Right atrium auricular region (tissue), 2 donors: ENCODE data around the gene C16orf74. TPM values are rescaled to one million over a fixed set of nuclear protein-coding genes. Genes with fewer than 3 reads are reported as not detected.

Experiments used
- DNase-seq: peaks from one replicate; pipeline ENCODE4 v3.0.0-alpha.2; 2019; ENCODE audit warnings: low spot score
- H3K27ac ChIP-seq, 2 donors: fragments of 200-600 bp; sonication (generic); 1 replicate in 1 of 2; 2 replicates in 1 of 2; pipeline ENCODE4 v1.5.1; 2016 to 2019
- H3K27me3 ChIP-seq, 2 donors: fragments of 200-600 bp; sonication (generic); one replicate each; pipeline versions ENCODE4 v1.5.1 to v1.6.0; 2017 to 2019
- H3K36me3 ChIP-seq: fragments of 200-600 bp; sonication (generic); one replicate; pipeline ENCODE4 v1.5.1; 2016
- H3K4me1 ChIP-seq, 2 donors: fragments of 200-600 bp; sonication (generic); one replicate each; pipeline versions ENCODE4 v1.5.1 to v1.6.0; 2017 to 2019
- H3K4me3 ChIP-seq, 2 donors: fragments of 200-600 bp; sonication (generic); 1 replicate in 1 of 2; 2 replicates in 1 of 2; pipeline ENCODE4 v1.5.1; 2017 to 2019; ENCODE audit warnings: mild to moderate bottlenecking in 1 of 2, moderate library complexity in 1 of 2
- H3K9me3 ChIP-seq, 2 donors: fragments of 200-600 bp; sonication (generic); one replicate each; pipeline ENCODE4 v1.5.1; 2019
- CTCF ChIP-seq, 2 donors: fragments of 200-600 bp; sonication (generic); IDR thresholded peaks; one replicate each; pipeline ENCODE4 v1.5.1; 2019; ENCODE audit warnings: antibody characterized with exemption in 2 of 2
- total RNA-seq, 2 donors: library from RNA; depleted of rRNA; stranded (reverse); fragments of >200 nt; gene quantifications; one replicate each; pipeline ENCODE4 v1.1.0, GENCODE V29; 2016

Gene C16orf74
- total RNA-seq, 2 donors from 2014 or later, result 0.79 to 1.4 TPM

GRCh38 chr16:85796599-85796998 is 45.7 kb upstream of the C16orf74 start:
- H3K36me3 ChIP-seq, result peaks cover 28% of the 10 kb centered on the region

GRCh38 chr16:85796152-85796551 is 45.3 kb upstream of the C16orf74 start:
- TF ChIP-seq CTCF (IDR thresholded peaks at IDR 0.05), result no peak
- DNase-seq, result no peak
- no peaks in the 10 kb centered on the region for H3K27me3 ChIP-seq
- H3K4me3 ChIP-seq, result no peak overlapping the region
- H3K4me1 ChIP-seq, result peaks cover 0 to 30% of the 10 kb centered on the region in 2 donors
- H3K36me3 ChIP-seq, result peaks cover 24% of the 10 kb centered on the region
- no peak overlapping the region for H3K27ac ChIP-seq
- no peaks in the 10 kb centered on the region for H3K9me3 ChIP-seq

More at GRCh38 chr16:85796599-85796998, 45.7 kb upstream of the C16orf74 start:
- Histone ChIP-seq H3K27ac (no peak overlapping the region), H3K27me3 (no peaks in the 10 kb centered on the region), H3K4me3 (no peak overlapping the region), H3K9me3 (no peaks in the 10 kb centered on the region), H3K4me1 (peaks cover 0 to 34% of the 10 kb centered on the region in 2 donors)
- TF ChIP-seq CTCF (IDR thresholded peaks at IDR 0.05), result no peak
- DNase-seq, result no peak

- no peak for TF ChIP-seq CTCF (IDR thresholded peaks at IDR 0.05)
- Histone ChIP-seq H3K36me3 (peaks cover 23% of the 10 kb centered on the region), H3K4me3 (no peak overlapping the region), H3K27me3 (no peaks in the 10 kb centered on the region), H3K27ac (no peak overlapping the region), H3K4me1 (peaks cover 0 to 28% of the 10 kb centered on the region in 2 donors), H3K9me3 (no peaks in the 10 kb centered on the region)
- no peak for DNase-seq
Measured at GRCh38 chr16:85794696-85795095, 43.8 kb upstream of the C16orf74 start.

GRCh38 chr16:85793662-85794298 is 42.9 kb upstream of the C16orf74 start:
- H3K36me3 ChIP-seq, result peaks cover 23% of the 10 kb centered on the region
- no peak for TF ChIP-seq CTCF (IDR thresholded peaks at IDR 0.05)

DNA sequence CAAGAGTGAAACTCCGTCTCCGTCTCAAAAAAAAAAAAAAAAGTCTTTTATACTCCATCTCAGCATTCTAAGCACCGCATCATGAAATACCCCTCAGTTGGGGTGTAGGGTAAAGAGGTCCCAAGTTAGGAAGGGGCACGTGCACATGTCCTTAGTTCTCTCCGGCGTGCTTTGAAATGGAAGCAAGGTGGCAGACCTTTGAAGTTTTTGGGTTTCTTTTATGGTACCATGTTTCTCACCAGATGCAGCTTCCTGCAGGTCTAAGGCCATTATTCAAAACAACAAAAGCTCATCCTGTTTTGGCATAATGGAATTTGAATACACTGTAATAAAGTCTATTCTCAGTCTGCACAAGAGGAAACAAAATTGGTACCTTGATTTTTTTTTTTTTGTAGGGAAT is 38.9 kb upstream of the C16orf74 start:
- H3K4me1 ChIP-seq, result peaks cover 0 to 11% of the 10 kb centered on the region in 2 donors
- H3K36me3 ChIP-seq, result peaks cover 36% of the 10 kb centered on the region
- TF ChIP-seq CTCF (IDR thresholded peaks at IDR 0.05), result no peak

More at GRCh38 chr16:85793662-85794298, 42.9 kb upstream of the C16orf74 start:
- Histone ChIP-seq H3K27me3 (no peaks in the 10 kb centered on the region), H3K4me1 (peaks cover 0 to 30% of the 10 kb centered on the region in 2 donors), H3K4me3 (no peak overlapping the region), H3K9me3 (no peaks in the 10 kb centered on the region), H3K27ac (no peak overlapping the region)
- DNase-seq, result no peak

DNA sequence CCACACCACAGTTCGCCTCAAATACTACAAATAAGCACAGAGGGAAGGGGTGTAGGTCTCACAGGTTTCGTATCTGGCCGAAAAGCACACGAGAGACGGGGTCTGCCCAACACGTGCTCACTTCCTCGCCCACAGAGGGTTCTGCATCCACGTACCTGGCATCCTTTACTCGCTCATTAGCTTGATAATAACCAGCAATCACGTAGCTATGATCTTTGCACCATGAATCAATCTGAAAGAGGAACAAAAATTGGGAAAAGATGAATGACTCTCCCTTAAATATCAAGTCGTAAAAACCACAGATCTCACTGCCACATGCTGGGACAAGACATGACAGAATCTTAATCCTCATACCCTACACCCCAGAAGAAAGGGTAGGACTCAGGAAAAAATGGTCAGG is 37.9 kb upstream of the C16orf74 start:
- Histone ChIP-seq H3K27ac (no peak overlapping the region), H3K4me1 (peaks cover 0 to 11% of the 10 kb centered on the region in 2 donors), H3K4me3 (no peak overlapping the region), H3K27me3 (no peaks in the 10 kb centered on the region), H3K9me3 (no peaks in the 10 kb centered on the region), H3K36me3 (peaks cover 31% of the 10 kb centered on the region)
- no peak for DNase-seq
- TF ChIP-seq CTCF (IDR thresholded peaks at IDR 0.05), result no peak

More for the DNA sequence above, 38.9 kb upstream of the C16orf74 start:
- Histone ChIP-seq H3K27me3 (no peaks in the 10 kb centered on the region), H3K4me3 (no peak overlapping the region), H3K9me3 (no peaks in the 10 kb centered on the region), H3K27ac (no peak overlapping the region)
- DNase-seq, result no peak
